Smooth muscle cell (in vitro differentiated cells): Measurements from ENCODE around the gene DNASE1L3. TPM values are rescaled to one million over a fixed set of nuclear protein-coding genes. Genes with fewer than 3 reads are reported as not detected.

Experiments used
- DNase-seq: peaks from one replicate; lab custom pipeline; 2025; ENCODE audit not compliant: unreplicated experiment; lab: John Stamatoyannopoulos, UW
- H2AFZ ChIP-seq: fragments of 200-600 bp; sonication (generic); 2 replicates; pipeline ENCODE4 v1.6.0; 2016; ENCODE audit warnings: antibody characterized with exemption, low read depth, mild to moderate bottlenecking
- H3F3A ChIP-seq: fragments of 200-600 bp; sonication (generic); 2 replicates; pipeline ENCODE4 v1.6.0; 2017; ENCODE audit warnings: antibody characterized with exemption, low read depth
- H3K27ac ChIP-seq: fragments of 200-600 bp; sonication (generic); 2 replicates; pipeline ENCODE4 v1.5.1; 2016; ENCODE audit warnings: low read depth, mild to moderate bottlenecking
- H3K27me3 ChIP-seq: fragments of 200-600 bp; sonication (generic); 2 replicates; pipeline ENCODE4 v1.6.1; 2016; ENCODE audit warnings: low read depth, mild to moderate bottlenecking
- H3K36me3 ChIP-seq: fragments of 200-600 bp; sonication (generic); 2 replicates; pipeline ENCODE4 v1.5.1; 2016; ENCODE audit warnings: low read depth
- H3K4me1 ChIP-seq: fragments of 200-600 bp; sonication (generic); 2 replicates; pipeline ENCODE4 v1.5.1; 2016; ENCODE audit warnings: low read depth
- H3K4me2 ChIP-seq: fragments of 200-600 bp; sonication (generic); 2 replicates; pipeline ENCODE4 v1.6.0; 2016; ENCODE audit warnings: mild to moderate bottlenecking
- H3K4me3 ChIP-seq: fragments of 200-600 bp; sonication (generic); 2 replicates; pipeline ENCODE4 v1.5.1; 2016; ENCODE audit warnings: mild to moderate bottlenecking
- H3K79me2 ChIP-seq: fragments of 200-600 bp; sonication (generic); 2 replicates; pipeline ENCODE4 v1.6.0; 2016; ENCODE audit warnings: low read depth, mild to moderate bottlenecking
- H3K9ac ChIP-seq: fragments of 200-600 bp; sonication (generic); 2 replicates; pipeline ENCODE4 v1.6.0; 2016; ENCODE audit warnings: low read depth
- H3K9me3 ChIP-seq: fragments of 200-600 bp; sonication (generic); replicated peaks from 2 replicates; pipeline ENCODE4 v1.5.1; 2016; ENCODE audit warnings: low read depth
- H4K20me1 ChIP-seq: fragments of 200-600 bp; sonication (generic); 2 replicates; pipeline ENCODE4 v1.6.0; 2016; ENCODE audit warnings: low read depth
- WGBS: methylation state at CpG from one replicate; pipeline ENCODE4 v1.1.7; 2016; ENCODE audit warnings: low lambda C conversion rate; 5-methylcytosine and 5-hydroxymethylcytosine counted together
- polyA plus RNA-seq: library from polyadenylated mRNA; unstranded; fragments of >200 nt; fragmentation: Nextera tagmentation; extraction: Ambion mirVana; gene quantifications from 2 replicates; pipeline ENCODE4 v1.2.1, GENCODE V29; 2016
- total RNA-seq: library from RNA; depleted of rRNA; stranded (reverse); fragments of >200 nt; gene quantifications from 2 replicates; pipeline ENCODE4 v1.2.3, GENCODE V29; 2014
- TF ChIP-seq, protein P1 (sequence below): fragments of 200-600 bp; sonication (generic); IDR thresholded peaks from 2 replicates; pipeline ENCODE4 v1.5.1; 2017; ENCODE audit warnings: borderline replicate concordance, mild to moderate bottlenecking, antibody characterized with exemption; ENCODE audit not compliant: insufficient read depth, poor library complexity, severe bottlenecking

DNASE1L3 gene
- total and polyA plus RNA-seq, 2 experiments from 2014 or later, result 2.0 TPM; not detected in 1

DNA sequence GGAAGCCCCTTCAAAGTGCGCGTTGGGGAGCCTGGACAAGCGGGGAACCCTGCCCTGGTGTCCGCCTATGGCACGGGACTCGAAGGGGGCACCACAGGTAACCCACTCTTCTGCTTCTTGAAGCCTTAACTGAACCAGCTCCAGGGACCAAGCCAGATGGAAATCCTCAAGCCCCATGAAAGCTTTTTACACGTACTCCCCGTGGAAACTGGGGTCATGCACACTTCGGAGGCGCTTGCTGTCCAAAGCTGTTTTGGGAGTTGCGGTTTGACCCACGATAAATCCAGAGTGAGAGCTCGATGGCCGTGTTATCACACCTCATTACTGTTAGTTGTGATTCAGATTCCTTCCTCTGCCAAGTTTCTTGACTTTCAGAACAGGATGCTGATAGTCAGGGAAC, 47.5 kb downstream of the DNASE1L3 start:
- peaks cover 10% of the 10 kb centered on the region for H3F3A ChIP-seq
- no peak overlapping the region for H2AFZ ChIP-seq
- no peak overlapping the region for H3K9ac ChIP-seq
- no peak overlapping the region for H3K27ac ChIP-seq
- WGBS, result 96% methylated on average over 14 of the region's 14 CpGs
- no peak overlapping the region for H3K4me3 ChIP-seq
- no peaks in the 10 kb centered on the region for H3K36me3 ChIP-seq
- no peaks in the 10 kb centered on the region for H3K9me3 ChIP-seq
- DNase-seq, result no peak
- H3K4me1 ChIP-seq, result peaks cover 6% of the 10 kb centered on the region
- no peaks in the 10 kb centered on the region for H3K27me3 ChIP-seq
- no peak overlapping the region for H3K4me2 ChIP-seq
- H4K20me1 ChIP-seq, result peaks cover 24% of the 10 kb centered on the region
- no peaks in the 10 kb centered on the region for H3K79me2 ChIP-seq
- TF ChIP-seq, protein P1, sequence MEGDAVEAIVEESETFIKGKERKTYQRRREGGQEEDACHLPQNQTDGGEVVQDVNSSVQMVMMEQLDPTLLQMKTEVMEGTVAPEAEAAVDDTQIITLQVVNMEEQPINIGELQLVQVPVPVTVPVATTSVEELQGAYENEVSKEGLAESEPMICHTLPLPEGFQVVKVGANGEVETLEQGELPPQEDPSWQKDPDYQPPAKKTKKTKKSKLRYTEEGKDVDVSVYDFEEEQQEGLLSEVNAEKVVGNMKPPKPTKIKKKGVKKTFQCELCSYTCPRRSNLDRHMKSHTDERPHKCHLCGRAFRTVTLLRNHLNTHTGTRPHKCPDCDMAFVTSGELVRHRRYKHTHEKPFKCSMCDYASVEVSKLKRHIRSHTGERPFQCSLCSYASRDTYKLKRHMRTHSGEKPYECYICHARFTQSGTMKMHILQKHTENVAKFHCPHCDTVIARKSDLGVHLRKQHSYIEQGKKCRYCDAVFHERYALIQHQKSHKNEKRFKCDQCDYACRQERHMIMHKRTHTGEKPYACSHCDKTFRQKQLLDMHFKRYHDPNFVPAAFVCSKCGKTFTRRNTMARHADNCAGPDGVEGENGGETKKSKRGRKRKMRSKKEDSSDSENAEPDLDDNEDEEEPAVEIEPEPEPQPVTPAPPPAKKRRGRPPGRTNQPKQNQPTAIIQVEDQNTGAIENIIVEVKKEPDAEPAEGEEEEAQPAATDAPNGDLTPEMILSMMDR, result no peak

DNA sequence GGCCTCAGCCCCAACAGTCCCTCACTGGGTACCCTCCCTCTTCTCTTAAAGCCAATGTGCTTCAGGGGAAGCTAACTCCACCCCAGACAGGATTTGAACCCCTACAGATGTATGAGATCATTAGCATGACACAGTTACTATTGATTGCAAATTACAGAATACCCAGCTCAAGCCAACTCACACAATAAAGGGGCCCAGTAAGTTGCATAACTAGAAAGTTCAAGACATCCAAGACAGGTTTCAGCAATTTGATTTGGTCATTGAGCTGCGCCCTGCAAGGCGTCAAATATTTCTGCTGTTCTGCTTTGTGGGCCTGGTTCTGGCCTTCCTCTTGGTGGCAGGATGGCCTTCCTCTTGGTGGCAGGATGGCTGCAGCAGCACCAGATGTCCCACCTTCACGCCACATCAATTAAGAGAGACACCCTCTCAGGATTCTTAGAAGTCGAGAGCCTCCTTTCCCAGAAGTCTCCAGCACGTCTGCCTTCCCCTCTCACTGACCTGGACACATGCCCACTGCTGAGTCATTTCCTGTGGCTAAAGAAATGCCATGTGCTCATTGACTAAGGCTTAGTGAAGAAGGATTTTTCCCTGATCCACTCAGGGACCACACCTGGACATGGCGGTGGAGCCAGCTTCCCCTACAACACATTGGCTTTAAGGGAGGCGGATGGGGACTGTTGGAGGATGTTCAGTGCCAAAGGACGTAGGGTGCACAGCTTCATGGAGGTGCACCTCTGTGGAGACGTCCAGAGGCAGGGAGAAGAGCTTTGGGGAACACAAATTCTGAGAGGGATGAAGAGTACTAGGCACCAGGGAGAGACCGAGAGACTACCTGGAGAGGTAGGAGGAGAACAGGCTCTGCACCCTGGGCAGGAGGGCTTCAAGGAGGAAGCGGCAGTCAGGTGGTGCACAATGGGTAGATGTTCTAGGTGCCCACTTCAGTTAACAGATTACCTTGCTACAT, 49.1 kb downstream of the DNASE1L3 start:
- TF ChIP-seq, protein P1, result no peak
- Histone ChIP-seq H3K36me3 (no peaks in the 10 kb centered on the region), H3K27ac (peak overlapping the region; percentile 28), H3K79me2 (no peaks in the 10 kb centered on the region), H3K9ac (no peak overlapping the region), H3K4me1 (peaks cover 6% of the 10 kb centered on the region), H3K9me3 (no peaks in the 10 kb centered on the region), H3K27me3 (no peaks in the 10 kb centered on the region), H3F3A (peaks cover 10% of the 10 kb centered on the region), H4K20me1 (peaks cover 11% of the 10 kb centered on the region), H2AFZ (no peak overlapping the region), H3K4me2 (no peak overlapping the region), H3K4me3 (no peak overlapping the region)
- 76% methylated on average over 11 of the region's 11 CpGs for WGBS
- no peak for DNase-seq

DNA sequence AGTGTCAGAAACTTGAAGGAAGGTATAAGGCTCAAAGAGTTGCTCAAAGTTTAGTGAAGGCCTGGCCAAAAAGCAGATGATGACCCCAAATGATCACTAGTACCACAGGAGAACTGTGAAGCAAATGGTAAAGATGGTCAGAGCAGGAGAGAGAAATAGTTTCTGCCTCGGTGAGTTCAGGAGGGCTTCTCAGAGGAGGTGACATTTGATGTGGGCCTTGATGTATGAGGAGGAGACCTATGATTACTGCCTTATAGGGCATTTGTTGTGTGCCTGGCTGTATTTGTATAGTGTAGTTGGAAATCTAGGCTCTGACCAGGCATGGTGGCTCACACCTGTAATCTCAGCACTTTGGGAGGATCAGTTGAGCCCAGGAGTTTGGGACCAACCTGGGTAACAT, 50.4 kb downstream of the DNASE1L3 start:
- H3K36me3 ChIP-seq, result peaks cover 6% of the 10 kb centered on the region
- no peak overlapping the region for H3K27ac ChIP-seq
- H3K9me3 ChIP-seq, result no peaks in the 10 kb centered on the region
- no peak overlapping the region for H3K4me2 ChIP-seq
- H3K4me3 ChIP-seq, result no peak overlapping the region
- H3K79me2 ChIP-seq, result no peaks in the 10 kb centered on the region
- no peak overlapping the region for H2AFZ ChIP-seq
- peaks cover 5% of the 10 kb centered on the region for H3F3A ChIP-seq
- TF ChIP-seq, protein P1, result no peak
- DNase-seq, result no peak
- peaks cover 5% of the 10 kb centered on the region for H3K4me1 ChIP-seq
- WGBS, result 95% methylated on average over 1 of the region's 1 CpG
- H4K20me1 ChIP-seq, result peaks cover 1% of the 10 kb centered on the region
- no peak overlapping the region for H3K9ac ChIP-seq
- no peaks in the 10 kb centered on the region for H3K27me3 ChIP-seq
